NCI-H2196 (cell line): ENCODE results near the gene RPL5.

ENCODE experiments used
- DNase-seq: peaks from one replicate; lab custom pipeline; 2025; ENCODE audit not compliant: unreplicated experiment; lab: John Stamatoyannopoulos, UW

Gene RPL5

DNA sequence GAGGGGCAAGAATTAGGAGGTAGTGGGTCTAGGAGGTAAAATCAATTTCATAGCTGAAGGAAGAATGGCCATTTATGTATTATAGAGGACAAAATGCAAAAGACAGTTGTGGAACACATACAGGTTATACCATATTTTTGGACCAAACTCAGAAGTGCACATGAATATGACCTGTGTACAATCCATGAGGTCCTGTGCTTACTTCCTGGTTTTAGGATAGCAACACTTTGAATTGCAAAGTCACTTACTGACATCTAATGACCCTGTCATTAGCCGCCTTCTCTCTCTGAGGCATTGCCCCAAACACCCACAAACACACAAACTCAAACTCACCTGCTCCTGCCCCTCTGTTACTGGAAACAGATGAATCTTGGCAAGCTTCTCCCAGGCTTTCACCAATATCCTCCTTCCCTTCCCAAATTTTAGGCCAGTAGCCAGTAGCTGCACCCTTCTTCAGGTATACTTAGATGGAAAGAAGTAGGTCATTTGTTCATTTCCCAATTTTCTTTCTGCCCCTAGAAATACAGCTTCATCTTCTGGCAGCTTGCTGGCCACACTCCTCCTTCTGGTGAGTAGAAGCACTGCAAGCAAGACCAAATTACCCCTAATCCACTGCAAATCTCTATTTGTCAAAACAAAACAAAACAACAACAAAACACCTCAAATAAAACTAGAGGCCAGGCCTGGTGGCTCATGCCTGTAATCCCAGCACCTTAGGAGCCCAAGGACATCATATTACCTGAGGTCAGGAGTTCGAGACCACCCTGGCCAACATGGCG, 13.7 kb upstream of the RPL5 start:
- DNase-seq = no peak

- no peak for DNase-seq
Measured at GRCh38 chr1:92820024-92820423, 11.8 kb upstream of the RPL5 start.

DNA sequence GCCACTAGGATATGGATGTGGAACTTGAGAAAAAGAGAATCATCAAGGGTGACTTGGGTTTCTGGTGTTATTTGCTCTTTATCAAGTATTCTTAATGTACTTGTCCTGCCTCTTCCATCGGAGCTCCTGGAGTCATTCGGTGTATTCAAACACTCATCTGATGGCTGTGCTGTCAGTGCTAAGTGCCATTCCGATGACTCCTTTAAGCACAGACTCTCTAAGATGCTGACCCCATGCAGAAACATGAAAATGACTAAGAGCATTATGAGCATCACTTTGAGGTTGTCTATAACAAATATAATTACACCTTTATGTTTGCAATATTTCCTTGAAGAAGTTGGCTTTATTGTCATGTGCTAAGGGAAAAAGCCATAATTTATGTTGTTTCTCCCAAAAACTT, 11.3 kb upstream of the RPL5 start:
- DNase-seq = no peak

- no peak for DNase-seq
Measured at GRCh38 chr1:92822879-92823278, 9.0 kb upstream of the RPL5 start.

DNA sequence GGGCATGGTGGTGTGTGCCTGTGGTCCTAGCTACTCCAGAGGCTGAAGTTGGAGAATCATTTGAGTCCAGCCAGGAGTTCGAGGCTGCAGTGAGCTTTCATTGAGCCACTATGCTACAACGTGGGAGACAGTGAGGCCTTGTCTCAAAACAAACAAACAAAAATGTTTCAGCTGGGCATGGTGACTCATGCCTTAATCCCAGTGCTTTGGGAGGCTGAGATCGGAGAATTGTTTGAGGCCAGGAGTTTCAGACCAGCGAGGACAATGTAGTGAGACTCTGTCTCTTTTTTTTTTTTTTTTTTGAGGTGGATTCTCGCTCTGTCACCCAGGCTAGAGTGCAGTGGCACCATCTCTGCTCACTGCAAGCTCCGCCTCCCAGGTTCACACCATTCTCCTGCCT, 5.0 kb upstream of the RPL5 start:
- DNase-seq = no peak

DNA sequence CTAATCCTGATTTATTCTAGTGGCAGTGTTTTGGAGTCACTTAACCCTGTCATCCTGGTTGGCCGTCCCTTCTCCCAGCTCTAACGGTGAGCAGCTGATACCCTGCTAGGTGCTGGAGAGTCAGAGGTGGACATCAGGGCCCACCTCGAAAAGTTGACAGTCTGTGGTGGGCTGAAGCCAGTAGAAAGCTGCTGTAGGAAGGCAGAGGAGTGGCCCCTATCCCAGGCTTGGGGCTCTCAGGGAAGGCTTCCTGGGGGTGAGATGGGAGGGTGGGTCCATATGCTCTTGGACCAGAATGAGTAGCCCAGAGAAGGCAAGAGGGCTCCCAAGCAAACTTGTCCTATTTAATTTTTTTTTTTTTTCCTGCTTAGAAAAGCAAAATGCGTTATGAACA, 475 bp upstream of the RPL5 start:
- DNase-seq = no peak

DNA sequence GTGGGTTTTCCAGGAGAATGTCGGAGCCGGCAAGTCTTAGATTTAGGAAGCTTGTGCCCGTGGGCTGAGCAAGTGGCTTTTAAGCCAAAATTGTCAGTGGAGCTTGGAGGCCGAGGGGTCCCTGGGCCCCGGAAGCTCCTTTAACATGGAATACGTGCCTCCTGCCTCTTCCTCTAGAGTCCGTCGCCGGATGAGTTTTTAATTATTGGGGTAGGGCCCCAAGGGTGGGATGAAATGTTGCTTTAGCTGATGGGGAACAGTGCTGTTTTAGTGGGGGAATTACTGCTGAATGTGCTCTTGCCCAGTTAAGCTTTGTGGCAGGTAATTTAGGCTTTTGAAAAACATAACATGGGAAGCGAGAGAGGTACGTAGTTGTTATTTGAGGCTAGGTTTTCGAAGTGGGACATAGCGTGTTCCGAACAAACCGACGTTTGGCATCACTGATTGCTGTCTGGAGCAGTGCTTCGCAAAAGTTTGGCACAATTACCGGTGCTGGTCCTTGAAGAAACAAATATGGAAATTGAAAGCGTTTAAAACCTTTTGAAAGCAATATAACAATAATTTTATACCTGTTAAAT, 786 bp downstream of the RPL5 start:
- no peak for DNase-seq

- no peak for DNase-seq
Measured at GRCh38 chr1:92833840-92834239, 2.0 kb downstream of the RPL5 start.

DNA sequence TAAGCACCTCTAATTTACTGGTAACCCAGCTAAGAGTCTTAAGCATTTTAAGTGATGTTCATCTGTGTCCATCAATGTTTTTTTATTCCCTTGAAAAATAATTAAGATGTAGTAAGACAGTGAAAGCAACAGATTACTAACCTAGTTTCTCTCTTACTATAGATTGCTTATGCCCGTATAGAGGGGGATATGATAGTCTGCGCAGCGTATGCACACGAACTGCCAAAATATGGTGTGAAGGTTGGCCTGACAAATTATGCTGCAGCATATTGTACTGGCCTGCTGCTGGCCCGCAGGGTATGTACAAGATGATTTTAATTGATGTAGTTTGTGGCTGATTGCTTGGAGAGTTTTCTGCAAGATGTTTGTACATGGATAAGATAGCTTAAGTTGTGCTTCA, 2.8 kb downstream of the RPL5 start:
- no peak for DNase-seq

- DNase-seq = no peak
Measured at GRCh38 chr1:92837062-92837461, 5.2 kb downstream of the RPL5 start.

GRCh38 chr1:92838519-92838918, 6.7 kb downstream of the RPL5 start:
- DNase-seq = no peak

DNA sequence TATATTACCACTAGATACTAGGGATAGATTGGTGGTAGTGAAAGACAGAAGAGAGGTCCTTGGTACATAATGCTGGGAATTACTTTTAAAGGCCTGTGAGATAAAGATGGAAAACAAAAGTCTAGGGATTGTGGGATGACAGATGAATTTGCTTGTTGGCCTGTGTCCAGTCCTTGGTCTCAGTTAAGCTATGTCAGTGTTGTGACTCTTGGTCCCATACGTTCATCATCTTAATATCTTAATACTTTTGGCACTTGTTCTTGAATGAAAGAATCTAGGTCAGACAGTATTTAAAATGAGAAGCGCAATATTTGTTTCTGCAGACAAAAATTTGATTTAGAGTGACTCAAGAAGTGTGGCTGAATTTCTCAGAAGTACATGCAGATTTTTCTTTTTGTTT, 7.6 kb downstream of the RPL5 start:
- DNase-seq = no peak

GRCh38 chr1:92840600-92840999, 8.8 kb downstream of the RPL5 start:
- DNase-seq = no peak

DNA sequence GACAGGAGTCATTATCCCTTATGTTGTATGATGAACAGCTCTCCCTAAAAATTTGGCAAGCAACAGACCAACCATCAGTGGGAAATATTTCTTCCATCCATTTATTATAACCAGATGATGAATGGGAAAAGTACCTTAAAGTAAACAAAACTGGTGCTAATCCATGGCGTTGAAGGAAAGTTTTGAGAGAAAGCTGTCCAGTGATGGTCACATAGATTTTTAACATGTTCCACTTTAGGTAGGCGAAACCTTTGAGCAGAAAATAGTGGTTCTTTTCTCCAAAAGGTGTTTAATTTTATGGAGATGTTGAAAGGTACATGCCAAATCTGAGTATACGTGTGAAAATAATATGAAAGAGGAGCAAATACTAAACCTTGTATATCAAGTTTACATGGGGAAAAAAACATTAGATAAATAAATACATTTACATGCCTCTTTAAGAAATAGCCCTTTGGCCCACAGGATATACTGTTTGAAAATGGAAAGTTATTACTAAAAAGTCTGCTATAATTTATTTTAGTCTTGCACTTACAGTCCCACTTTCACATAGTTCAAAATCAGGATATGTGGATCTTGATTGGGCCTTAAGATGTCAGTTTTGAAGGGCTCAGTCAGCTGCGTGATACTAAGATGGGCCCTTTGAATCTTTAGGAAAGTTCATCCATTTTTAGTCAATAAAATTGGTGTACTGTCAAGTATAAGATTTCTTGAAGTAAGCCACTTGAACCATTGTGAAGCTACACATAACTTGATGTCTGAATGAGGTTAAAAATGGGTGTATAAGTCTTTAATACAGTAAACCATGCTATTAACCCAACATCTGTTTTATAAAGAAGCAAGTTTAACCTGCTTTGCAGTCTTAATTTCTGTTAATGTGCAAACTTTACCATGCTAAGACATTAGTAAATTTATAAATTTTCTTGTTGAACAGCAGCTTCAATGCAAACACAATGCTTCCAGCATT, 10.5 kb downstream of the RPL5 start:
- DNase-seq = no peak

GRCh38 chr1:92843046-92843423, 11.2 kb downstream of the RPL5 start:
- DNase-seq = no peak

- DNase-seq = no peak
Measured at GRCh38 chr1:92843429-92844352, 11.9 kb downstream of the RPL5 start.

DNA sequence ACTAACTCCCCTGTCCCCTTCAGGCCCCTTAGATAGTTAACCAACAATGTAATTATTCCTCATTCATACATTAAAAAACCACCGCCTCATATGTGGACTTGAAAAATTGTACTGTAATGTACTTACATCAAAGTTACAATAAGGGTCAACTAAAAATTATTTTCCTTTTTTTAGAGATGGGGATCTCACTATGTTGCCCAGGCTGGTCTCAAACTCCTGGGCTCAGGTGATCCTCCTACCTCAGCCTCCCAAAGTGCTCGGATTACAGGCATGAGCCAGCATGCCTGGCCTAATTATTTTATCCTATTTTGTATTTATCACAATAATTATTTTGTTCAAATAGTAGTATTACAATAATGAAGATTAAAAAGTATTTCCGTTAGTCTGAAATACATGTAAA, 12.6 kb downstream of the RPL5 start:
- no peak for DNase-seq

GRCh38 chr1:92845908-92846307, 14.1 kb downstream of the RPL5 start:
- DNase-seq = no peak

DNA sequence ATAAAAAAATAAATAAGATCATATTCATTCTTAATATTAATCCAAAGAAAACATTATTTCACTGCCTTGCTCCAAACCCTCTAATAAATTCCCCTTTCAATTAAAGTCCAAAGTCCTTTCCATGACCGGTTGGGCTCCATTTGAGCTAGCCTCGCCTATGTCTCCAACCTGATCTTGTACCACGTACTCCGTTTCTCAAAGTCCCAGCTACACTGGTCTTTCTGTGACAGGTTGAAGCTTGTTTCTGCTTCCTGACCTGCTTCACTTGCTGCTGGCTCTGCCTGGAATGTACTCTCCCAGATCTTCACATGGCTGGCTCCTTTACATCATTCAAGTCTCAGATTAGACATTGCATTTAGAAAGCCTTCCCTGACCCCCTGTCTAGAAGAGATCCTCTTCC, 16.4 kb downstream of the RPL5 start:
- DNase-seq = no peak

DNA sequence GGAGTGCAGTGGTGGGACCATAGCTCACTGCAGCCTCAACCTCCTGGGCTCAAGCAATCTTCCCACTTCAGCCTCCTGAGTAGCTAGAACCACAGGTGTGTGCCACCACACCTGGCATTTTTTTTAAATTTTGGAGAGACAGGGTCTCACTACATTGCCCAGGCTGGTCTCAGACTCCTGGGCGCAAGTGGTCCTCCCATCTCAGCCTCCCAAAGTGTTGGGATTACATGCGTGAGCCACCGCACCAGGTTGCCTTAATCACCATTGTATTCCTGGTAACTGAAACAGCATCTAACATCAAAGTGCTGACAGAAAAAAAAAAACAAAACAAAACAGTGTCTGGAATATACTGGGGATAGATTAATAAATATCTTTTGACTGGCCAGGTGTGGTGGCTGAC, 18.2 kb downstream of the RPL5 start:
- DNase-seq = no peak

DNA sequence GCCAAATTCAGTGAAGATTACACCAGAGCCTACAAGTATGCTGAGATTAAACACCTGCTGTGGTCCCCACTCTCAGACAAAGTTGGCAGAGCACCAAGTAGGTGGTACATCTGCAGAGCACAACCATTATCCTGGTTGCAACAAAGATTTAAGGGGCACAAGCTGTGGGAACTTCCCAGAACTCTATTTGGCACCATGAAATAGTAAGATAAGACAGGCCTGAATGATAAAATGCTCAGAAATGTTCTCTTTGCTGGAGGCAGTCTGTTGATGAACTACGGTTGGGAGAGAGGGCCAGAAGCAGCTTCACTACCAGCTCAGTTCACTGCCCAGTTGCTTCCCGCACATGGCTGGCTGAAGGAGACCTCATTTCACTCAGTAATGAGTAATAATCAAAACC, 19.9 kb downstream of the RPL5 start:
- DNase-seq = no peak
